OCI-LY7 (cell line): ENCODE data around the gene FOXJ3. TPM values are rescaled to one million over a fixed set of nuclear protein-coding genes. Genes with fewer than 3 reads are reported as not detected.

Experiments
- BruUV-seq: library from RNA; stranded (reverse); fragments of 400-500 nt; replicated peaks from 2 replicates; lab custom pipeline; 2021; lab: Mats Ljungman, UMichigan
- CTCF ChIA-PET: fragments of 300-600 bp; sonication (Branson Sonifier 250); formaldehyde crosslinking; loops from one replicate; lab custom pipeline; 2022; ENCODE audit warnings: antibody characterized with exemption; ENCODE audit not compliant: unreplicated experiment; lab: Charles Lee
- POLR2A ChIA-PET: fragments of 300-600 bp; sonication (Branson Sonifier 250); formaldehyde crosslinking; loops from one replicate; lab custom pipeline; 2022; ENCODE audit warnings: antibody characterized with exemption; lab: Charles Lee
- DNase-seq: peaks from one replicate; pipeline ENCODE4 v3.0.0-alpha.2; 2015; ENCODE audit warnings: low spot score
- H2AFZ ChIP-seq: fragments of 200-600 bp; sonication (generic), shearing (Covaris generic); 2 replicates; pipeline ENCODE4 v1.6.1; 2014; ENCODE audit warnings: mild to moderate bottlenecking, antibody characterized with exemption, low read length, moderate library complexity
- H3K27ac ChIP-seq: fragments of 200-600 bp; sonication (generic); 2 replicates; pipeline ENCODE4 v1.5.1; 2014; ENCODE audit warnings: mixed run types, low read depth, mild to moderate bottlenecking, moderate library complexity, low read length, inconsistent platforms; ENCODE audit not compliant: poor library complexity, severe bottlenecking
- H3K36me3 ChIP-seq: fragments of 200-600 bp; sonication (generic); 2 replicates; pipeline ENCODE4 v1.6.1; 2014; ENCODE audit warnings: mild to moderate bottlenecking, antibody characterized with exemption, low read length, moderate library complexity, mixed read lengths; ENCODE audit not compliant: insufficient read depth
- H3K4me1 ChIP-seq: fragments of 200-600 bp; sonication (generic); 2 replicates; pipeline ENCODE4 v1.5.1; 2014; ENCODE audit warnings: mild to moderate bottlenecking, low read length; ENCODE audit not compliant: insufficient read depth, poor library complexity, severe bottlenecking
- H3K4me2 ChIP-seq: fragments of 200-600 bp; sonication (generic); 2 replicates; pipeline ENCODE4 v1.6.1; 2014; ENCODE audit warnings: mild to moderate bottlenecking, low read length
- H3K4me3 ChIP-seq: fragments of 200-600 bp; sonication (generic); 2 replicates; pipeline ENCODE4 v1.5.1; 2014; ENCODE audit warnings: mild to moderate bottlenecking, low read depth, low read length; ENCODE audit not compliant: poor library complexity, severe bottlenecking
- H3K79me2 ChIP-seq: fragments of 200-600 bp; sonication (generic); 2 replicates; pipeline ENCODE4 v1.6.1; 2016; ENCODE audit warnings: low read depth, mild to moderate bottlenecking, low read length, moderate library complexity, mixed read lengths; ENCODE audit not compliant: insufficient read depth
- H3K9me2 ChIP-seq: fragments of 200-600 bp; sonication (generic); 2 replicates; pipeline ENCODE4 v1.6.1; 2016; ENCODE audit warnings: mild to moderate bottlenecking, low read length, mixed read lengths; ENCODE audit not compliant: insufficient read depth
- H3K9me3 ChIP-seq: fragments of 200-600 bp; sonication (generic); 2 replicates; pipeline ENCODE4 v1.6.1; 2014; ENCODE audit warnings: mild to moderate bottlenecking, mixed run types, low read length, mixed read lengths
- H4K20me1 ChIP-seq: fragments of 200-600 bp; sonication (generic); 2 replicates; pipeline ENCODE4 v1.6.1; 2014; ENCODE audit warnings: mild to moderate bottlenecking, antibody characterized with exemption, low read length, moderate library complexity, mixed read lengths; ENCODE audit not compliant: insufficient read depth
- EZH2phosphoT487 ChIP-seq: fragments of 200-600 bp; sonication (generic); IDR thresholded peaks from 2 replicates; pipeline ENCODE4 v1.6.1; 2018; ENCODE audit warnings: low read depth, borderline replicate concordance, mild to moderate bottlenecking, mixed run types, antibody characterized with exemption, low read length, moderate library complexity, mixed read lengths
- intact Hi-C: fragments of 100-400 bp; cut with micrococcal nuclease; formaldehyde crosslinking; loops from one replicate; pipeline ENCODE4 v1.10.0; 2022; ENCODE audit not compliant: unreplicated experiment
- total RNA-seq, 2 experiments: library from RNA; depleted of rRNA in 1 of 2; stranded (reverse); fragments of >200 nt in 1 of 2; shearing (Covaris generic) in 1 of 2; gene quantifications; 2 replicates each; pipeline ENCODE4 v1.2.3, GENCODE V29; 2014 to 2022
- TF ChIP-seq, protein P1 (sequence below): fragments of 200-600 bp; sonication (generic); conservative IDR thresholded peaks from 2 replicates; pipeline ENCODE4 v1.5.1; 2014; ENCODE audit warnings: mild to moderate bottlenecking, antibody characterized with exemption, low read length, moderate library complexity, mixed read lengths

Gene FOXJ3
- total RNA-seq, 2 experiments from 2014 or later: 34.8 to 43.1 TPM

DNA sequence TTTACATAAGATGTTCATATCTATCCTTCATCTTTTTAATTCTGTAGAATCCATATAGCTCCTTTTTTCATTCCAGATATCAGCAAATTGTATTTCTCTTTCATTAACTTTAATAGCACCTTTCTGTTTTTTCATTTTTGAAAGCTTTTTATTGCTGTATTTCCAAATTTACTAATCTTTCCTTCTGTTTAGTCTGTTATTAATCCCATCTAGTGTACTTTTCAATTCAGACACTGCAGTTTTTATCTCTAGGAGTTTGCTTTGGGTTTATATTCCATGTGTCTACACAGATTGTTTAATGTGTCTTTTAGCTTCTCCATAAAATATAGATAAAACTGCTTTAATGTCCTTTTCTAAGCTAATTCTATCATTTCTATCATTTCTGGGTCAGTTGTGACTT is 133.0 kb downstream of the FOXJ3 start:
- H3K27ac ChIP-seq: no peak overlapping the region
- no peak overlapping the region for H2AFZ ChIP-seq
- ChIA-PET CTCF (no interaction called here), POLR2A (interaction anchor here (1.4 to 1.6 kb wide), 2 partner anchors 8 to 10 kb away, joined by 3 read pairs; no protein-coding TSS in a partner anchor)
- no peak for DNase-seq
- no peaks in the 10 kb centered on the region for H4K20me1 ChIP-seq
- no TSS peak for BruUV-seq
- 0 out of 2 replicates have a peak, but pooled peaks cover 12% of the 10 kb centered on the region for H3K9me3 ChIP-seq
- no peak overlapping the region for H3K4me2 ChIP-seq
- no peak for TF ChIP-seq EZH2phosphoT487
- TF ChIP-seq, protein P1, sequence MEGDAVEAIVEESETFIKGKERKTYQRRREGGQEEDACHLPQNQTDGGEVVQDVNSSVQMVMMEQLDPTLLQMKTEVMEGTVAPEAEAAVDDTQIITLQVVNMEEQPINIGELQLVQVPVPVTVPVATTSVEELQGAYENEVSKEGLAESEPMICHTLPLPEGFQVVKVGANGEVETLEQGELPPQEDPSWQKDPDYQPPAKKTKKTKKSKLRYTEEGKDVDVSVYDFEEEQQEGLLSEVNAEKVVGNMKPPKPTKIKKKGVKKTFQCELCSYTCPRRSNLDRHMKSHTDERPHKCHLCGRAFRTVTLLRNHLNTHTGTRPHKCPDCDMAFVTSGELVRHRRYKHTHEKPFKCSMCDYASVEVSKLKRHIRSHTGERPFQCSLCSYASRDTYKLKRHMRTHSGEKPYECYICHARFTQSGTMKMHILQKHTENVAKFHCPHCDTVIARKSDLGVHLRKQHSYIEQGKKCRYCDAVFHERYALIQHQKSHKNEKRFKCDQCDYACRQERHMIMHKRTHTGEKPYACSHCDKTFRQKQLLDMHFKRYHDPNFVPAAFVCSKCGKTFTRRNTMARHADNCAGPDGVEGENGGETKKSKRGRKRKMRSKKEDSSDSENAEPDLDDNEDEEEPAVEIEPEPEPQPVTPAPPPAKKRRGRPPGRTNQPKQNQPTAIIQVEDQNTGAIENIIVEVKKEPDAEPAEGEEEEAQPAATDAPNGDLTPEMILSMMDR: no peak
- intact Hi-C loops: no loop called here
- no peaks in the 10 kb centered on the region for H3K79me2 ChIP-seq
- H3K9me2 ChIP-seq: no peaks in the 10 kb centered on the region
- H3K36me3 ChIP-seq: peaks cover 71% of the 10 kb centered on the region
- H3K4me3 ChIP-seq: no peak overlapping the region
- no peaks in the 10 kb centered on the region for H3K4me1 ChIP-seq

GRCh38 chr1:42198251-42198650 is 136.8 kb downstream of the FOXJ3 start:
- no TSS peak for BruUV-seq
- TF ChIP-seq, protein P1: no peak
- TF ChIP-seq EZH2phosphoT487: no peak
- ChIA-PET POLR2A (no interaction called here), CTCF (no interaction called here)
- no peaks in the 10 kb centered on the region for H3K4me1 ChIP-seq
- no peak overlapping the region for H3K27ac ChIP-seq
- no peaks in the 10 kb centered on the region for H3K79me2 ChIP-seq
- no peaks in the 10 kb centered on the region for H4K20me1 ChIP-seq
- no peak overlapping the region for H2AFZ ChIP-seq
- H3K9me3 ChIP-seq: 0 out of 2 replicates have a peak, but pooled peaks cover 12% of the 10 kb centered on the region
- peaks cover 77% of the 10 kb centered on the region for H3K36me3 ChIP-seq
- DNase-seq: no peak
- H3K4me2 ChIP-seq: no peak overlapping the region
- H3K9me2 ChIP-seq: no peaks in the 10 kb centered on the region
- no peak overlapping the region for H3K4me3 ChIP-seq
- intact Hi-C loops: no loop called here

- no peak overlapping the region for H3K27ac ChIP-seq
- H3K36me3 ChIP-seq: peaks cover 67% of the 10 kb centered on the region
- no peak overlapping the region for H3K4me3 ChIP-seq
- H3K9me2 ChIP-seq: no peaks in the 10 kb centered on the region
- BruUV-seq: no TSS peak
- TF ChIP-seq, protein P1: no peak
- no peak for TF ChIP-seq EZH2phosphoT487
- H4K20me1 ChIP-seq: no peaks in the 10 kb centered on the region
- H3K4me2 ChIP-seq: no peak overlapping the region
- no peak overlapping the region for H2AFZ ChIP-seq
- H3K9me3 ChIP-seq: no peaks in the 10 kb centered on the region
- ChIA-PET POLR2A (interaction anchor here (0.7 kb wide), 1 partner anchor 23 kb away, joined by 3 read pairs; no protein-coding TSS in a partner anchor), CTCF (no interaction called here)
- H3K4me1 ChIP-seq: no peaks in the 10 kb centered on the region
- intact Hi-C loops: no loop called here
- no peak for DNase-seq
- no peaks in the 10 kb centered on the region for H3K79me2 ChIP-seq
Observed at GRCh38 chr1:42195841-42196240, 139.2 kb downstream of the FOXJ3 start.
